Measurements from ENCODE around the gene DGLUCY.
"Not testable (repeated sequence)": the region's sequence is repeated elsewhere in the genome, so short reads cannot be mapped to it uniquely, and the experiment has no call there.

The DGLUCY gene

DNA sequence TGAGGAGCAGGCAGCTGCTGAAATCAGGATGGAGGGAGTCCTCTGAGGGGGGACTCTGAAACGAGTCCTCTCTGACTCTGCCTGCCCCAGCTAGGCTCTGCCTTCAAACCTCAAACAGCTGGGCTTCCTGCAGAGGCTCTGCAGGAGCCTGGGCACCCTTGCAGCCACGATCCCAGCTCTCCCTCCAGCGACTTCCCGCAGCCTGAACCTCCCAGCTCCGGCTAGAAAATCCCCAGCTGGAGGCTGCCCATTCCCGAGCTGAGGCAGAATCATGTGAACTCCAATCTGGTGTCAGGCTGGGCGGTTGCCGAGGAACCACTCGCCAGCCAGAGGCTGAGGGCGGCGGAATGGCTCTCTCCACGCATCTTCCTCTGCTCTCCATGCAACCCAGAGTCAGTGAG, 130.6 kb downstream of the DGLUCY start, which contains the start of gene GPR68:
TSS of gene GPR68 (minus strand) at position 204 of the 401 bp plus-strand sequence. CDS start 9,654 bp downstream, outside the sequence.
- H3K4me3 ChIP-seq (ENCODE audit: low read depth, low read length) = no peak within 1 kb of the TSS
- TF ChIP-seq, protein P1, sequence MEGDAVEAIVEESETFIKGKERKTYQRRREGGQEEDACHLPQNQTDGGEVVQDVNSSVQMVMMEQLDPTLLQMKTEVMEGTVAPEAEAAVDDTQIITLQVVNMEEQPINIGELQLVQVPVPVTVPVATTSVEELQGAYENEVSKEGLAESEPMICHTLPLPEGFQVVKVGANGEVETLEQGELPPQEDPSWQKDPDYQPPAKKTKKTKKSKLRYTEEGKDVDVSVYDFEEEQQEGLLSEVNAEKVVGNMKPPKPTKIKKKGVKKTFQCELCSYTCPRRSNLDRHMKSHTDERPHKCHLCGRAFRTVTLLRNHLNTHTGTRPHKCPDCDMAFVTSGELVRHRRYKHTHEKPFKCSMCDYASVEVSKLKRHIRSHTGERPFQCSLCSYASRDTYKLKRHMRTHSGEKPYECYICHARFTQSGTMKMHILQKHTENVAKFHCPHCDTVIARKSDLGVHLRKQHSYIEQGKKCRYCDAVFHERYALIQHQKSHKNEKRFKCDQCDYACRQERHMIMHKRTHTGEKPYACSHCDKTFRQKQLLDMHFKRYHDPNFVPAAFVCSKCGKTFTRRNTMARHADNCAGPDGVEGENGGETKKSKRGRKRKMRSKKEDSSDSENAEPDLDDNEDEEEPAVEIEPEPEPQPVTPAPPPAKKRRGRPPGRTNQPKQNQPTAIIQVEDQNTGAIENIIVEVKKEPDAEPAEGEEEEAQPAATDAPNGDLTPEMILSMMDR (IDR thresholded peaks at IDR 0.05; ENCODE audit: borderline replicate concordance, insufficient read depth, low read depth, low read length) = no peak

DNA sequence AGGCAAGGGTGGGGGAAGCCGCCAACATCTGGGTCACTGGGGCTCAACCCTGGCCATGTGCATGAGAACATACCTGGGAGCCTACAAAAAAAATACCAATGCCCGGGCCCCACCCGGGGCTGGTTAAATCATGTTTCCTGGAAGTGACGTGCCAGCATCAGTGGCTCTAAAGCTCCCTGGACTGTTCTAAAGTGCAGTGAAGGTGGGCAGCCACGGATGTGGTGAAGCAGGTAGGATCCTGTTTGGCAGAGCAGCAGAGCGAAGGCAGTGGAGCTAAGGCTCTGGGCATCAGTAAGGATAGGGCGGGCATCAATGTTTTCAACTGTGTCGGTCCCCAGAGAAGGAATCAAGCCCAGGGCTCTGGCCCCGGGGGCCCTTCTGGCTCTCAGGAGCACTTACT, 131.2 kb downstream of the DGLUCY start:
- H3K4me3 ChIP-seq (ENCODE audit: low read depth, low read length) = no peak overlapping the region
- TF ChIP-seq, protein P1 (IDR thresholded peaks at IDR 0.05; ENCODE audit: borderline replicate concordance, insufficient read depth, low read depth, low read length) = no peak

DNA sequence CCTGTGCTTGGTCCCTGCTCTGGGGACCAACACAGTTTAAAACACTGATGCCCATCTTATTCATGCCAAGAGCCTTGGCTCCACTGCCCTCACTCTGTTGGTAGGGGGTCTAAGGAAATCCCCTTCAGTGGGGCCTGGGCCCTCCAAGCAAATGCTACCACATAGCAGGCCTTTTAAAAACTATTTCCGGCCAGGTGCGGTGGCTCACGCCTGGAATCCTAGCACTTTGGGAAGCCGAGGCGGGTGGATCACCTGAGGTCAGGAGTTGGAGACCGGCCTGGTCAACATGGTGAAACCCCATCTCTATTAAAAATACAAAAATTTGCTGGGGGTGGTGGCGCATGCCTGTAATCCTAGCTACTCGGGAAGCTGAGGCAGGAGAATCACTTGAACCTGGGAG, 131.7 kb downstream of the DGLUCY start:
- not testable (repeated sequence) for H3K4me3 ChIP-seq (ENCODE audit: low read depth, low read length)

DNA sequence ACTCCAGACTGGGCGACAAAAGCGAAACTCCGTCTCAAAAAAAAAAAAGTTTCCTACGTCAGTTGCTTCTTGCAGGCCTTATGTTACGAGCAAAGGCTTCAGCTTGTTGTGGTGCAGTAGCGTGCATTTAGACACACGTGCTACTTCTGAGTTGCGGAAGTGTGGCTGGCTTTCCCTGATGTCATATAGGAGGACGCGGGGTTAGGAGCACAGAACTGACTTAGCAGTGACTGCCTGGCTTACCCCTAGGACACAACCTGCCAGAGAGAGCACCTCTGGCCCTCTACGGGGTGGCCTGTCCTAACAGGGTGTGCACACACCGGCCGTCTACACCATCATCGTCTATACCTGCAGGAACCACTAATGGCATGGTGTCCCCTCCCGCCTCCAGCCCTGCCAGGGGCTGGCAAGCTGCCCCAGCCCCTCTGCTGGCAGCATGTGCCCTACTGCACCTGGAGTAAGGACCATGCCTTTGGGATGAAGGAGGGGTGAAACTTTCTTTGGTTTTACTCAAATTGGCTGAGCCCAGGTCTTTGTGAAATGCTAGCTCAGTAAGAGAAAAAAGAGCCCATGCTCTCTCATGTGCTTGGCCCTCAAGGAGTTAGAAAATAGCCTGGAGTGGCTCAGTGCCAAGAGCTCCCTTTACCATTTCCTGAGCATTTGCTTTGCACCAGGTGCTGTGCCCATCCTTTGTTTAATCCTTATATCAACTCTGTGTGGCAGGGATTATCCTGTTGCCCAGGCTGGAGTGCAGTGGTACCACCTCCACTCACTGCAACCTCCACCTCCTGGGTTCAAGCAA, 132.4 kb downstream of the DGLUCY start:
- TF ChIP-seq, protein P1 (IDR thresholded peaks at IDR 0.05; ENCODE audit: borderline replicate concordance, insufficient read depth, low read depth, low read length) = no peak
- H3K4me3 ChIP-seq (ENCODE audit: low read depth, low read length) = no peak overlapping the region

DNA sequence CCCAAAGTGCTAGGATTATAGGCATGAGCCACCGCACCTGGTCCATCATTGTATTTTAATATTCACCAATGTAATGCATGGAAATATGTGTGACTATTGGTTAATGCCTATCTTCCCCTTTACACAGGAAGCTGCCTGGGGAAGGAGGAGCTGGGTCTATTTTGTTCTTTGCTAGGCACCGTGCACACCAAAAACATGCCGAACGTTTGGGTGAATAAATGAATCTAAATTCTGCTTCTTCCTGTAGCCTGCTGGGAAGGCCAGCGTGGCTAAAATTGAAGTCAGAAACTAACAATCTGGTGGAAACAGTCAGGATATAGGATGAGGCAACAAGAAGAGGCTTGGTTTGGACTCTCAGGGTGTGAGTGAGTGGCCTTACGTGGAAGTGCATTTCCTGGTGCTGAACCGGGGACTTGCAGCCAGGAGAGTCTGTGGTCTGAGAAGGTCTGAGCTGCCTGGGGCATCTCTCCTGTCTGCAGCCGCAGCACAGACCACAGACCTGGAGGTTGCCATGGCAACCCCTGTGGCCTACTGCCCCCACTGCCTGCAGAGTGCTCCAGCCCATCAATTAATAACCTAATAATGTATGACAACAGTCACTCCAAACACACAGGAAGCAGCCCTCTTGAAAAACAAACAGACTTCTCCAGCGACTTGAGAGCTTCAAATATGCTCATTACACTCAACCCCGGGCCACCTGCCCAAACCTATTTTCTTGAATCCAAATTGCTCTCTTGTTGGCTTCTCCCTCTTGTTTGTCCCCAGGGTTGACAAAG, 136.2 kb downstream of the DGLUCY start:
- no peak overlapping the region for H3K4me3 ChIP-seq (ENCODE audit: low read depth, low read length)
- TF ChIP-seq, protein P1 (IDR thresholded peaks at IDR 0.05; ENCODE audit: borderline replicate concordance, insufficient read depth, low read depth, low read length) = 0 out of 2 replicates have a peak, but pooled peaks have one; percentile 4

DNA sequence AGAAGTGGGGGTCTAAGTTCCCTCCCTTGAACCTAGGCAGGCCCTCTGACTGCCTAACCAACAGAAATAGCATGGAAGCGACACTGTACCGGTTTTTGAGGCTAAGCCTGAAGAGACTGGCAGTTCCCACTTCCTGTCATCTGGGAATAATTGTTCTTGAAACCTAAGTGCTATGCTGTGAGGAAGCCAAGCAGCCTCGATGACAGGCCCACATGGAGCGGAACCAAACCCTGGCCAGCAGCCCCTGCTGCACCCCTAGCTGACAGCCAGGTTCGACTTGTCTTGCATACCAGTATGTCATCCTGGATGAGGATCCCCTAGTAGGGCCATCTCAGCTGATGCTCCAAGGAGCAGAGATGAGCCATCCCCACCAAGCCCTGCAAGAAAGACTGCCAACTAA, 137.0 kb downstream of the DGLUCY start:
- TF ChIP-seq, protein P1 (IDR thresholded peaks at IDR 0.05; ENCODE audit: borderline replicate concordance, insufficient read depth, low read depth, low read length) = no peak
- H3K4me3 ChIP-seq (ENCODE audit: low read depth, low read length) = no peak overlapping the region

DNA sequence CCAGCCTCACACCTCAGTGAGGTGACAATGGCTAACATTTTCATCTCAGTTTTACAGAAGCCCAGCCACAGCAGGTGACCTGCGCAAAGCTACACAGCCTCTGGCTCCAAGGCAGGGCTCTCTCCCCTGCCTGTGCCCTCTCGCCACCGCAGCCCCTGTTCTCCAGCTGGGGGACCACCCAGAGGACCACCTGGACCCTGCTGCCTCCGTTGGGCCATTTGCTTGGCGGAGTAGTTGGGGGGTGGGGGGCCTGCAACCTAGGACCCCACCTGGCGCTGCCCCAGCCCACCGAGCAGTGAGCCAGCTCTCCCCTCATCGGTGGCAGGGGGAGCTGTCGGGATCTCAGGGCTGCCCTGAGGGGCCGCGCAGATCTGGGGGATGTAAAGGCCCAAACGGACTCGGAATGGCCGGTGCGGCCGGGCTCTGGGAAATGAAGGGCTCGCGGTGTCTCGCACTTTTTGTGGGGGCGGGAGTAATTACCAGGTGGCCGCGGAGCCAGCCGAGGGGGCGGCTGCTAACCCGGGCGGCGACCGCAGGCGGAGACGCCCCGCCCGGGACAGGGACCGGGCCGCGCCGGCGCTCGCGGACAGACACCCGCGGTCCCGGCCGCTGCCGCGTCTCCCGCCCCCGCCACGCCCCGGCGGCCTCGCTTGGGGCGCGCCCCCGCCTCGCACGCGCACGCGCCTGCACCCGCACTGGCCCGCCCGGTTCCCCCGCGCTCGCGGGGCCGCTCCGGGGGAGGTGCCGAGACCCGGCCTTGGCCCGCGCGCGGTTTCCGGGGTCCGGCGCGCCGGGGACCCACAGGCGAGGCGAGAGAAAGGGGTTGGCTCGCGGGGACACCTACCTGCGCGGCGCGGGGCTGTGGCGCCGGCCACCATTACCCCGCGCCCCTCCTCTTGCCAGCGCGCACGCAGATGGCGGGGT, 139.3 kb downstream of the DGLUCY start:
- TF ChIP-seq, protein P1 (IDR thresholded peaks at IDR 0.05; ENCODE audit: borderline replicate concordance, insufficient read depth, low read depth, low read length) = no peak

More for the DNA sequence above, 139.3 kb downstream of the DGLUCY start:
- H3K4me3 ChIP-seq (ENCODE audit: low read depth, low read length) = peak overlapping the region; percentile 54

All from GM12875 (cell line).